ENCODE measurements around the gene VAMP5.

Gene VAMP5

GRCh38 chr2:85561280-85562212 is 22.7 kb upstream of the VAMP5 start, which contains the start of gene GGCX:
Gene GGCX (minus strand): TSS chr2:85561493. CDS start chr2:85561428, 65 bp downstream.
- peak within 1 kb of the TSS; percentile 79 to 82 for H3K4me3 ChIP-seq (replicated peaks in 1 of 2; ENCODE audit: low read depth in 2 of 2, low read length in 2 of 2)
- peak; percentile 94 to 95 for DNase-seq (ENCODE audit: low read depth in 2 of 2)
- TF ChIP-seq CTCF (IDR thresholded peaks at IDR 0.05; ENCODE audit: low read depth, low read length) = no peak

- H3K4me3 ChIP-seq (replicated peaks in 1 of 2; ENCODE audit: low read depth in 2 of 2, low read length in 2 of 2) = no peak overlapping the region
- DNase-seq (ENCODE audit: low read depth in 2 of 2) = no peak
- no peak for TF ChIP-seq CTCF (IDR thresholded peaks at IDR 0.05; ENCODE audit: low read depth, low read length)
These were observed 20.1 kb upstream of the VAMP5 start for GRCh38 chr2:85564144-85564563.

- no peak for TF ChIP-seq CTCF (IDR thresholded peaks at IDR 0.05; ENCODE audit: low read depth, low read length)
- DNase-seq (ENCODE audit: low read depth in 2 of 2) = no peak
- H3K4me3 ChIP-seq (replicated peaks in 1 of 2; ENCODE audit: low read depth in 2 of 2, low read length in 2 of 2) = no peak overlapping the region
These were observed 18.0 kb upstream of the VAMP5 start for GRCh38 chr2:85566265-85566664.

- no peak overlapping the region for H3K4me3 ChIP-seq (replicated peaks in 1 of 2; ENCODE audit: low read depth in 2 of 2, low read length in 2 of 2)
- no peak for DNase-seq (ENCODE audit: low read depth in 2 of 2)
- no peak for TF ChIP-seq CTCF (IDR thresholded peaks at IDR 0.05; ENCODE audit: low read depth, low read length)
These were observed 8.5 kb upstream of the VAMP5 start for GRCh38 chr2:85575739-85576138.

- no peak overlapping the region for H3K4me3 ChIP-seq (replicated peaks in 1 of 2; ENCODE audit: low read depth in 2 of 2, low read length in 2 of 2)
- no peak for TF ChIP-seq CTCF (IDR thresholded peaks at IDR 0.05; ENCODE audit: low read depth, low read length)
- DNase-seq (ENCODE audit: low read depth in 2 of 2) = no peak
These were observed 7.2 kb upstream of the VAMP5 start for GRCh38 chr2:85577063-85577385.

- no peak for DNase-seq (ENCODE audit: low read depth in 2 of 2)
- TF ChIP-seq CTCF (IDR thresholded peaks at IDR 0.05; ENCODE audit: low read depth, low read length) = no peak
- H3K4me3 ChIP-seq (replicated peaks in 1 of 2; ENCODE audit: low read depth in 2 of 2, low read length in 2 of 2) = no peak within 1 kb of the TSS
These were observed 6.6 kb upstream of the VAMP5 start, which contains the start of gene VAMP8 for GRCh38 chr2:85577386-85578242. Gene VAMP8 (plus strand): TSS chr2:85577586. CDS start chr2:85577647, 61 bp downstream.

Data from cardiac fibroblast (primary cell).